K562 (cell line): ENCODE measurements around the gene LLGL1. TPM values are rescaled to one million over a fixed set of nuclear protein-coding genes. Genes with fewer than 3 reads are reported as not detected.

Experiments
- ADNP ChIP-seq: fragments of 200-800 bp; sonication (Bioruptor generic); IDR thresholded peaks from 2 replicates; pipeline ENCODE4 v1.6.1; 2016; ENCODE audit warnings: missing genetic modification characterization, missing compliant biosample characterization
- BHLHE40 ChIP-seq: IDR thresholded peaks from 2 replicates; pipeline ENCODE4 v1.6.1; 2011; ENCODE audit warnings: low read length, improper control_type of control experiment
- CREM ChIP-seq: IDR thresholded peaks from 2 replicates; pipeline ENCODE4 v1.6.1; 2014; ENCODE audit warnings: antibody characterized with exemption, low read depth
- DACH1 ChIP-seq: fragments of 450-650 bp; IDR thresholded peaks from 2 replicates; pipeline ENCODE4 v1.6.1; 2018; ENCODE audit not compliant: partially characterized antibody
- E2F3 ChIP-seq: fragments of 250-450 bp; sonication (Bioruptor Pico); IDR thresholded peaks from 2 replicates; pipeline ENCODE4 v1.4.0; 2020; ENCODE audit warnings: mild to moderate bottlenecking
- EP400 ChIP-seq: fragments of 450-650 bp; IDR thresholded peaks from 2 replicates; pipeline ENCODE4 v1.6.1; 2017; ENCODE audit warnings: antibody characterized with exemption, mild to moderate bottlenecking, moderate library complexity
- JUN ChIP-seq, 2 experiments: sonication (generic) in 1 of 2; formaldehyde crosslinking in 1 of 2; IDR thresholded peaks; 2 replicates each; pipeline versions ENCODE4 v1.6.1 to v1.8.0; 2012 to 2022; ENCODE audit warnings: borderline replicate concordance in 2 of 2, mild to moderate bottlenecking in 2 of 2, improper control_type of control experiment in 1 of 2, low read depth in 1 of 2, low read length in 1 of 2, missing genetic modification reagents in 1 of 2
- KLF16 ChIP-seq: IDR thresholded peaks from 2 replicates; pipeline ENCODE4 v1.6.1; 2016; ENCODE audit warnings: antibody characterized with exemption
- MEIS2 ChIP-seq: fragments of 450-650 bp; IDR thresholded peaks from 2 replicates; pipeline ENCODE4 v1.6.1; 2014; ENCODE audit warnings: mild to moderate bottlenecking; ENCODE audit not compliant: partially characterized antibody
- PHB ChIP-seq: fragments of 250-450 bp; sonication (Bioruptor Pico); IDR thresholded peaks from 2 replicates; pipeline ENCODE4 v1.5.0; 2021
- PML ChIP-seq: IDR thresholded peaks from 2 replicates; pipeline ENCODE4 v1.6.1; 2012; ENCODE audit warnings: low read length, inconsistent platforms
- POLR2G ChIP-seq: fragments of 200-400 bp; formaldehyde crosslinking; IDR thresholded peaks from 2 replicates; pipeline ENCODE4 v1.6.1; 2017; ENCODE audit warnings: low read depth, mild to moderate bottlenecking, antibody characterized with exemption, low read length, moderate library complexity
- RBM39 ChIP-seq: fragments of 200-400 bp; formaldehyde crosslinking; optimal IDR thresholded peaks from 2 replicates; pipeline ENCODE3; 2018; ENCODE audit warnings: low read depth, low read length
- SRSF1 ChIP-seq: fragments of 200-400 bp; formaldehyde crosslinking; IDR thresholded peaks from 2 replicates; pipeline ENCODE4 v1.6.1; 2017; ENCODE audit warnings: mild to moderate bottlenecking, low read depth, low read length, moderate library complexity
- U2AF1 ChIP-seq: fragments of 200-400 bp; formaldehyde crosslinking; optimal IDR thresholded peaks from 2 replicates; pipeline ENCODE3; 2017; ENCODE audit warnings: mild to moderate bottlenecking, low read depth, low read length, moderate library complexity
- ZEB2 ChIP-seq: fragments of 450-650 bp; IDR thresholded peaks from 2 replicates; pipeline ENCODE4 v1.6.1; 2016
- ZNF41 ChIP-seq: fragments of 250-450 bp; sonication (Bioruptor Pico); conservative IDR thresholded peaks from 2 replicates; pipeline ENCODE4 v1.4.0; 2020; ENCODE audit warnings: mild to moderate bottlenecking
- polyA plus RNA-seq, 8 experiments: library from polyadenylated mRNA; depleted of rRNA in 4 of 8; stranded (reverse) in 5 of 8; unstranded in 3 of 8; fragments of >200 nt; fragmentation: Nextera tagmentation in 2 of 8; fragmentation: Illumina TruSeq in 1 of 8; extraction: Ambion mirVana in 2 of 8; extraction: Trizol in 1 of 8; gene quantifications; 2 replicates each; pipeline versions ENCODE4 v1.2.1 to v1.2.3, GENCODE V29; 2011 to 2014; ENCODE audit warnings: inconsistent platforms in 1 of 8, missing spikeins in 1 of 8
- total RNA-seq, 7 experiments: library from RNA; depleted of rRNA in 6 of 7; stranded (reverse); fragments of >200 nt in 6 of 7; fragmentation: Illumina TruSeq in 2 of 7; extraction: Trizol in 2 of 7; gene quantifications; 2 replicates each; pipeline versions ENCODE4 v1.2.1 to v1.2.3, GENCODE V29; 2011 to 2021; ENCODE audit warnings: low replicate concordance in 1 of 7
- TF ChIP-seq, protein P1 (sequence below): fragments of 450-650 bp; IDR thresholded peaks from 2 replicates; pipeline ENCODE4 v1.6.1; 2017; ENCODE audit warnings: mild to moderate bottlenecking, moderate library complexity
- TF ChIP-seq, protein P2 (sequence below): sonication (generic); formaldehyde crosslinking; IDR thresholded peaks from 2 replicates; pipeline ENCODE4 v1.8.0; 2022; ENCODE audit warnings: mild to moderate bottlenecking, missing genetic modification reagents
- TF ChIP-seq, protein P3 (sequence below): sonication (generic); formaldehyde crosslinking; IDR thresholded peaks from 2 replicates; pipeline ENCODE4 v1.8.0; 2022; ENCODE audit warnings: missing genetic modification reagents, mild to moderate bottlenecking, borderline replicate concordance
- TF ChIP-seq, protein P4 (sequence below): sonication (generic); formaldehyde crosslinking; IDR thresholded peaks from 2 replicates; pipeline ENCODE4 v1.8.0; 2022; ENCODE audit warnings: mild to moderate bottlenecking, missing genetic modification reagents
- TF ChIP-seq, protein P5 (sequence below): fragments of 150-350 bp; conservative IDR thresholded peaks from 2 replicates; pipeline ENCODE4 v1.6.1; 2014; ENCODE audit warnings: low read length

The LLGL1 gene
- total and polyA plus RNA-seq, 9 of the 15 experiments (the other 6 are each of a cell fraction or from before 2014, with no cell fraction given), result 0.11 to 12.9 (median 5.3) TPM; not detected in 1

DNA sequence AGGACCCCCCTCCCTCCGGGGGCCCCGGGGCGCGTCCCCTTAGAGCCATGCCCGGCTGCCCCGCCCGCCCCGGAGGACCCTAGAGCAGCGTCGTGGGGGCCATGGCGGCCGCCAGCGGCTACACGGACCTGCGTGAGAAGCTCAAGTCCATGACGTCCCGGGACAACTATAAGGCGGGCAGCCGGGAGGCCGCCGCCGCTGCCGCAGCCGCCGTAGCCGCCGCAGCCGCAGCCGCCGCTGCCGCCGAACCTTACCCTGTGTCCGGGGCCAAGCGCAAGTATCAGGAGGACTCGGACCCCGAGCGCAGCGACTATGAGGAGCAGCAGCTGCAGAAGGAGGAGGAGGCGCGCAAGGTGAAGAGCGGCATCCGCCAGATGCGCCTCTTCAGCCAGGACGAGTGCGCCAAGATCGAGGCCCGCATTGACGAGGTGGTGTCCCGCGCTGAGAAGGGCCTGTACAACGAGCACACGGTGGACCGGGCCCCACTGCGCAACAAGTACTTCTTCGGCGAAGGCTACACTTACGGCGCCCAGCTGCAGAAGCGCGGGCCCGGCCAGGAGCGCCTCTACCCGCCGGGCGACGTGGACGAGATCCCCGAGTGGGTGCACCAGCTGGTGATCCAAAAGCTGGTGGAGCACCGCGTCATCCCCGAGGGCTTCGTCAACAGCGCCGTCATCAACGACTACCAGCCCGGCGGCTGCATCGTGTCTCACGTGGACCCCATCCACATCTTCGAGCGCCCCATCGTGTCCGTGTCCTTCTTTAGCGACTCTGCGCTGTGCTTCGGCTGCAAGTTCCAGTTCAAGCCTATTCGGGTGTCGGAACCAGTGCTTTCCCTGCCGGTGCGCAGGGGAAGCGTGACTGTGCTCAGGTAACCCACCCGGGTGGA is 41.0 kb upstream of the LLGL1 start (continued):
- no peak for TF ChIP-seq RBM39
- TF ChIP-seq MEIS2, result no peak
- TF ChIP-seq KLF16, result no peak
- no peak for TF ChIP-seq DACH1
- no peak for TF ChIP-seq PHB (CRISPR knock-in tag)
- TF ChIP-seq, protein P1, sequence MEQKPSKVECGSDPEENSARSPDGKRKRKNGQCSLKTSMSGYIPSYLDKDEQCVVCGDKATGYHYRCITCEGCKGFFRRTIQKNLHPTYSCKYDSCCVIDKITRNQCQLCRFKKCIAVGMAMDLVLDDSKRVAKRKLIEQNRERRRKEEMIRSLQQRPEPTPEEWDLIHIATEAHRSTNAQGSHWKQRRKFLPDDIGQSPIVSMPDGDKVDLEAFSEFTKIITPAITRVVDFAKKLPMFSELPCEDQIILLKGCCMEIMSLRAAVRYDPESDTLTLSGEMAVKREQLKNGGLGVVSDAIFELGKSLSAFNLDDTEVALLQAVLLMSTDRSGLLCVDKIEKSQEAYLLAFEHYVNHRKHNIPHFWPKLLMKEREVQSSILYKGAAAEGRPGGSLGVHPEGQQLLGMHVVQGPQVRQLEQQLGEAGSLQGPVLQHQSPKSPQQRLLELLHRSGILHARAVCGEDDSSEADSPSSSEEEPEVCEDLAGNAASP, result no peak
- TF ChIP-seq, protein P2, sequence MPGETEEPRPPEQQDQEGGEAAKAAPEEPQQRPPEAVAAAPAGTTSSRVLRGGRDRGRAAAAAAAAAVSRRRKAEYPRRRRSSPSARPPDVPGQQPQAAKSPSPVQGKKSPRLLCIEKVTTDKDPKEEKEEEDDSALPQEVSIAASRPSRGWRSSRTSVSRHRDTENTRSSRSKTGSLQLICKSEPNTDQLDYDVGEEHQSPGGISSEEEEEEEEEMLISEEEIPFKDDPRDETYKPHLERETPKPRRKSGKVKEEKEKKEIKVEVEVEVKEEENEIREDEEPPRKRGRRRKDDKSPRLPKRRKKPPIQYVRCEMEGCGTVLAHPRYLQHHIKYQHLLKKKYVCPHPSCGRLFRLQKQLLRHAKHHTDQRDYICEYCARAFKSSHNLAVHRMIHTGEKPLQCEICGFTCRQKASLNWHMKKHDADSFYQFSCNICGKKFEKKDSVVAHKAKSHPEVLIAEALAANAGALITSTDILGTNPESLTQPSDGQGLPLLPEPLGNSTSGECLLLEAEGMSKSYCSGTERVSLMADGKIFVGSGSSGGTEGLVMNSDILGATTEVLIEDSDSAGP (CRISPR knock-in tag), result no peak
- TF ChIP-seq POLR2G, result no peak
- TF ChIP-seq, protein P3, sequence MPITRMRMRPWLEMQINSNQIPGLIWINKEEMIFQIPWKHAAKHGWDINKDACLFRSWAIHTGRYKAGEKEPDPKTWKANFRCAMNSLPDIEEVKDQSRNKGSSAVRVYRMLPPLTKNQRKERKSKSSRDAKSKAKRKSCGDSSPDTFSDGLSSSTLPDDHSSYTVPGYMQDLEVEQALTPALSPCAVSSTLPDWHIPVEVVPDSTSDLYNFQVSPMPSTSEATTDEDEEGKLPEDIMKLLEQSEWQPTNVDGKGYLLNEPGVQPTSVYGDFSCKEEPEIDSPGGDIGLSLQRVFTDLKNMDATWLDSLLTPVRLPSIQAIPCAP (CRISPR knock-in tag), result no peak
- peak; percentile 83 for TF ChIP-seq CREM
- TF ChIP-seq SRSF1, result no peak
- no peak for TF ChIP-seq E2F3 (CRISPR knock-in tag)
- no peak for TF ChIP-seq ADNP
- TF ChIP-seq U2AF1, result no peak
- TF ChIP-seq BHLHE40, result no peak
- no peak for TF ChIP-seq PML
- TF ChIP-seq, protein P4, sequence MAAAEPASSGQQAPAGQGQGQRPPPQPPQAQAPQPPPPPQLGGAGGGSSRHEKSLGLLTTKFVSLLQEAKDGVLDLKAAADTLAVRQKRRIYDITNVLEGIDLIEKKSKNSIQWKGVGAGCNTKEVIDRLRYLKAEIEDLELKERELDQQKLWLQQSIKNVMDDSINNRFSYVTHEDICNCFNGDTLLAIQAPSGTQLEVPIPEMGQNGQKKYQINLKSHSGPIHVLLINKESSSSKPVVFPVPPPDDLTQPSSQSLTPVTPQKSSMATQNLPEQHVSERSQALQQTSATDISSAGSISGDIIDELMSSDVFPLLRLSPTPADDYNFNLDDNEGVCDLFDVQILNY (CRISPR knock-in tag), result no peak
- TF ChIP-seq ZNF41 (CRISPR knock-in tag), result no peak
- TF ChIP-seq, protein P5, sequence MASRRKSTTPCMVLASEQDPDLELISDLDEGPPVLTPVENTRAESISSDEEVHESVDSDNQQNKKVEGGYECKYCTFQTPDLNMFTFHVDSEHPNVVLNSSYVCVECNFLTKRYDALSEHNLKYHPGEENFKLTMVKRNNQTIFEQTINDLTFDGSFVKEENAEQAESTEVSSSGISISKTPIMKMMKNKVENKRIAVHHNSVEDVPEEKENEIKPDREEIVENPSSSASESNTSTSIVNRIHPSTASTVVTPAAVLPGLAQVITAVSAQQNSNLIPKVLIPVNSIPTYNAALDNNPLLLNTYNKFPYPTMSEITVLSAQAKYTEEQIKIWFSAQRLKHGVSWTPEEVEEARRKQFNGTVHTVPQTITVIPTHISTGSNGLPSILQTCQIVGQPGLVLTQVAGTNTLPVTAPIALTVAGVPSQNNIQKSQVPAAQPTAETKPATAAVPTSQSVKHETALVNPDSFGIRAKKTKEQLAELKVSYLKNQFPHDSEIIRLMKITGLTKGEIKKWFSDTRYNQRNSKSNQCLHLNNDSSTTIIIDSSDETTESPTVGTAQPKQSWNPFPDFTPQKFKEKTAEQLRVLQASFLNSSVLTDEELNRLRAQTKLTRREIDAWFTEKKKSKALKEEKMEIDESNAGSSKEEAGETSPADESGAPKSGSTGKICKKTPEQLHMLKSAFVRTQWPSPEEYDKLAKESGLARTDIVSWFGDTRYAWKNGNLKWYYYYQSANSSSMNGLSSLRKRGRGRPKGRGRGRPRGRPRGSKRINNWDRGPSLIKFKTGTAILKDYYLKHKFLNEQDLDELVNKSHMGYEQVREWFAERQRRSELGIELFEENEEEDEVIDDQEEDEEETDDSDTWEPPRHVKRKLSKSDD, result no peak
- no peak for TF ChIP-seq ZEB2
- TF ChIP-seq JUN (IDR thresholded peaks at IDR 0.05; ENCODE audit: borderline replicate concordance, low read depth, low read length), result no peak
- no peak for TF ChIP-seq JUN (CRISPR knock-in tag; IDR thresholded peaks at IDR 0.05; ENCODE audit: borderline replicate concordance)
- TF ChIP-seq EP400, result no peak
